GM08714 (cell line): ENCODE data around the gene EMSY.
"Not testable (repeated sequence)": the region's sequence is repeated elsewhere in the genome, so short reads cannot be mapped to it uniquely, and the experiment has no call there.

Experiments used
- H3K4me3 ChIP-seq: fragments of 200-500 bp; sonication (Bioruptor generic); 2 replicates; pipeline ENCODE4 v1.5.1; 2014; ENCODE audit warnings: mild to moderate bottlenecking, low read length, inconsistent platforms
- ZNF274 ChIP-seq: IDR thresholded peaks from 2 replicates; pipeline ENCODE4 v1.6.1; 2012; ENCODE audit warnings: mild to moderate bottlenecking, low read depth, low read length

Gene EMSY

DNA sequence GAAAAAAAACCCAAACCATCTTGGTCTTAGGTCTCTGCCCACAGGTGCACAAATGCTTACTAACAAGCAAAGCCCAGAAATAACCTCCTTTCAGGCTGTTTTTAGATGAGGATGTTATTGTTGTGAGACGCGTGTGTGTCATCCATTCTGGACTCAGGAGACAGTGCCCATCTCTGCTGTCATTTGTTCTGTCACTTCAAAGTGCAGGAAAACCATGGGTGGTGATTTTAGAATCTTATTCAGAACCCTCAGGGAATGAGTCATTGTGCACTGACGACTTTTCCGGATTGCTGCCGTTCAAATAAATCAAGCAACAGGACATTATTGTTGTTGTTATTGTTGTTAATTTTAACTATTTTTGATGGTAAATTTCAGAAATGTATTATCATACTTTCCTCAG is 115.4 kb downstream of the EMSY start:
- TF ChIP-seq ZNF274, result no peak
- H3K4me3 ChIP-seq, result no peak overlapping the region

DNA sequence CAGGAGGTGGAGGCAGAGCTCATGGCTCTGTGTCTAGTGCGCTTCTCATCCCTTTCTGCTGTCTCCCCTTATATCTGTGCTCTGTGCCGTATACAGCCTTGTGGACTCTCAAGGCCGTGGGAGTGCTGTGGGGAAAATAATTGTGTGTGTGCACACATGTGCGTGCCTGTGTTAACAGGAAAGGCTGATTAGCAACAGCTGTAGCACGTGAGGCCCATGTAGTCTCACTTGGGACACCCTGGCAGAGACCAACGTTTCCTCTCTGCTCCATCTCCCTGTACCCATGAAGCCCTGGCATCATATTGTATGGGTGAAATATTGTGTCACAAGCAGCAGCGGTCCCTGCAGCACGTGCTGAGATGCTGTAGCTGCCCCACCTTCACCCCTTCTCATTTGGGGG is 116.4 kb downstream of the EMSY start:
- H3K4me3 ChIP-seq, result no peak overlapping the region
- no peak for TF ChIP-seq ZNF274

DNA sequence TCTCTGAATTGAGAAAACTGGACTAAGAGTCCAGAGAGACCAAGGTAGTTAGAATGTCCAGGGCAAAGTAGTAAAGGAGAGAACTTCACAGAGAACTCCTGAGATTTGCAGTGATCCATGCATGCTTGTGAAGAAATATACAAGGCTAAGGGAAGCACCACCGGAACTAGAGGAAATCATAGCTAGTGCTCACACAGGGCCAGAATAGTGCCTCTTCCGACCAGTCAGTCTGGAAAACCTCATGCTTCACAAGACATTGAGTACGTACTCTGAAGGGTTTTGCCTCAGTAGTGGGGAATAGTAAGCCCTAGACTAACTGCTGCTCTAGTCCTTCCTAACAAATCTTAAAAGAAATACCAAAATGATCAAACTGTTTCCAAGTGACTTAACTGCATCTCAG is 117.7 kb downstream of the EMSY start:
- H3K4me3 ChIP-seq, result no peak overlapping the region
- no peak for TF ChIP-seq ZNF274

DNA sequence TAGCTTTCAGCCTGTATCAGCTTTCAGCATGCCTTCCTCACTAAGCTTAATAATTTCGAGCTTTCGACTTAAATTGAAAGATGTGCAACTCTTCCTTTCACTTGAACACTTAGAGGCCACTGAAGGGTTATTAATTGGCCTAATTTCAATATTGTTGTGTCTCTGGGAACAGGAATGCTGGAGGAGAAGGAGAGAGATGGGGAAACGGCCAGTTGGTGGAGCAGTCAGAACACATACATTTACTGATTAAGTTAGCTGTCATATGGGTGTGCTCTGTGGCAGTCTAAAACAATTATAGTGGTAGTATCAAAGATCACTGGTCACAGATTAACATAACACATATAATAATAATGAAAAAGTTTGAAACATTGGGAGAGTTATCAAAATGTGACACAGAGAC is 119.5 kb downstream of the EMSY start:
- TF ChIP-seq ZNF274, result no peak

DNA sequence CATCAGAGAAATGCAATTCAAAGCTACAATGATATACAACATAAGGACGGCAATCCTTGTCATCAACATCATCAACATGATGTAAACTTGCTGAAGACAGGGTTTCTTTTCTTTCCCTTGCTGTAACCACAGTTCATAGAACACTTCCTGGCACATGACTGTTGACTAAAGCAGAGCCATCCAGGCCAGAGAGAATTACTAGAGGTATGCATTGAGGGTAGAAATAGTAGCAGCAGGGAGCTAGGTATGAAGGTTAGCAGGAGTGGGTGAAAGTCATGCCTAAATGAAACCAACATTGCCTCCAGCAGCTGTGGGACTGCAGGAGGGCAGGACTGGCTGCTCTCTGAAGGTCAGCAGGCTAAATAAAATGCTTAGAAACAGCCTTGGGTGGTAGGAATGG is 122.0 kb downstream of the EMSY start:
- no peak overlapping the region for H3K4me3 ChIP-seq
- TF ChIP-seq ZNF274, result no peak

More for the DNA sequence above, 119.5 kb downstream of the EMSY start:
- H3K4me3 ChIP-seq, result no peak overlapping the region

DNA sequence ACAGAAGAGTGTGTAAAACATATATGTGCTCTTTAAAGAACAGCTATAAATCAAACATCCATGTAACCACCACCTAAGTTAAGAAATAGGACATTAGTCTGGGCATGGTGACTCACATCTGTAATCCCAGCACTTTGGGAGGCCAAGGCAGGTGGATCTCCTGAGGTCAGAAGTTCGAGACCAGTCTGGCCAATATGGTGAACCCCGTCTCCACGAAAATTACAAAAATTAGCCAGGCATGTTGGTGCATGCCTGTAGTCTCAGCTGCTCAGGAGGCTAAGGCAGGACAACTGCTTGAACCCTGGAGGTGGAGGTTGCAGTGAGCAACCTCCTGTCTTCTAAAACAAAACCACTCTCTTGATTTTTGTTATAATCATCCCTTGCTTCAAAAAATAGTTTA is 122.4 kb downstream of the EMSY start:
- TF ChIP-seq ZNF274, result no peak
- H3K4me3 ChIP-seq, result no peak overlapping the region

DNA sequence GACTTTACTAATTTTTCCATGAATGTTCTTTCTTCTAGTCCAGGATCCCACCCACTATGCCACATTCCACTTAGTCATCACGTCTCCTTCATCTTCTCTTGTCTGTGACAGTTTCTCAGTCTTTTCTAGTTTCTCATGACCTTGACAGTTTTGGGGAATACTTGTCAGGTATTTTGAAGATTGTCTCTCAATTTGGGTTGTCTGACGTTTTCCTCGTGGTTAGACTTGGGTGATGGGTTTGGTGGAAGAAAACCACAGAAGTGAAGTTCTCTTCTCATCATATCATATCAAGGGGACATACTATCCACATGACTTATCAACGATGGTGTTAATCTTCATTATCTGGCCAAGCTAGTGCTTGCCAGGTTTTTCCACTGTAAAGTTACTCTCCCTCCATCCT is 123.3 kb downstream of the EMSY start:
- TF ChIP-seq ZNF274, result no peak
- no peak overlapping the region for H3K4me3 ChIP-seq

DNA sequence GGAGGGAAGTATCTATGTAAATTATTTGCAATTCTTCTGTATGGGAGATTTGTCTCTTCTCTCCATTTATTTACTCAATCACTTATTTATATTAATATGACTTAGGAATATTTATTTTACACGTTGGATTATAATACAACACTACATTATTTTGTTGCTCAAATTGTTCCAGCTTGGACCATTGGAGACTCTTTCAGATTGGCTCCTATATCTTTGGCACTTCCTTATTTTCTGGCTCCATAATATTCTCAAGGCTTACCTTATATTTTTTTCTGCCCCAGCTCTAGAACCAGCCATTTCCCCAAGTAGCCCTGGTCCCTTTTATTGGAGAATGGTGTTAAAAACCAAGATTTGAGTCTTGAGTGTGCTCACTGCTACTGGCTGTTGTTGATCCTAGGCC is 123.8 kb downstream of the EMSY start:
- no peak for TF ChIP-seq ZNF274

DNA sequence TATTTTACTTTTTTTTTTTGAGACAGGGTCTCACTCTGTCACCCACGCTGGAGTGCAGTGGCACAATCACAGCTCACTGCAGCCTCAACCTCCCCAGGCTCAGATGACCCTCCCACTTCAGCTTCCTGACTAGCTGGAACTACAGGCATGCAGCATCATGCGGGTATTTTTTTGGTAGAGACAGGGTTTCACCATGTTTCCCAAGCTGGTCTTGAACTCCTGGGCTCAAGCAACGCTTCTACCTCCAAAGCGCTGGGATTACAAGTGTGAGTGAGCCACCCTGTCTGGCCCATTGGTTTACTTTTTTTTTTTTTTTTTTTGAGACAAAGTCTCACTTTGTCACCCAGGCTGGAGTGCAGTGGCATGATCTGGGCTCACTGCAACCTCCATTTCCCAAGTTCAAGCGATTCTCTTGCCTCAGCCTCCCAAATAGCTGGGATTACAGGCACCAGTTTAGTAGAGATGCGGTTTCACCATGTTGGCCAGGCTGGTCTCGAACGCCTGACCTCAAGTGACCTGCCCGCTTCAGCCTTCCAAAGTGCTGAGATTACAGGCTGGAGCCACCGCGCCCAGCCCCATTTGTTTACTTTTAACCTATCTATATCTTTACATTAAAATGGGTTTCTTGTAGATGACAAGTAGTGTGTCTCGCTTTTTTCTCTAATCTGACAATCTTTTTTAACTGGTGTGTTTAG is 127.5 kb downstream of the EMSY start:
- H3K4me3 ChIP-seq, result not testable (repeated sequence)

More for the DNA sequence above, 123.8 kb downstream of the EMSY start:
- no peak overlapping the region for H3K4me3 ChIP-seq

DNA sequence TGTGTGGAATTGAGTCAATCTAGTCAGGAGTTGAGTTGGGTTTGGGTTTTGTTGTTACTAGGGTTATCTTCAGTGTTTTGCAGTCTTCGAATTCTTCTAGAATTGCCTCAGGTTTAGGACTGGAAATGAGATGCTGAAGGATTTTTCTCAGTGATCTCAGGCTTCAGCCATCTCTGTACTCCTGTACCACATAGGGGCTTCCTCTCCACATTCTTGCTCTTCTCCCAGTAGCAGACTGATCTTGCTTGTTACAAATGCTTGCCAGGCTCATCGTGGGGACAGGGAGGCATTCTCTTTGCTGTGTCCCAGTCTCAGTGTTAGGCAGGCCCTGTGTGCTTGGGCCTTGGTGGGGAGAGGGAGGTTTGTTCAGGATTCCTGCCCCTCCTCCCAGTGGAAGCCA is 129.6 kb downstream of the EMSY start:
- no peak overlapping the region for H3K4me3 ChIP-seq
- no peak for TF ChIP-seq ZNF274

DNA sequence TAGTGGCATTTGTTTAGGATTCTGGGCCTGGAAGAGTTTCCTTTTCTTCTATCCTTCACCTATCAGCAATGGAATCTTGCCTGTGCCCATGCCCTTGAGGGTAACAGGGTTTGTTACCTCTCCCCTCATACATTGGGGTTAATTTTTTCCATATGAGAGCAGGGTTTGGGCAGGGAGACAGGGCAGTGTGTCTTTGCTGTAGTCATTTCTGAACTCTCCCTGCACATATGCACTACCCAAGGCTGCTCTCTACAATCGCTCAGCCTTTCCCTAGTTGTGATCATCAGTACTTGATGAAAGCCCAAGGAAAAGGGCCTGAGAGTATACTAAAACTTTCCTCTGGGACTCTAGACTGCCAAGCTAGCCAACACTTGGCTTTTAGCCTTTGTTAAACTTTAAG is 130.1 kb downstream of the EMSY start:
- H3K4me3 ChIP-seq, result no peak overlapping the region
- no peak for TF ChIP-seq ZNF274

DNA sequence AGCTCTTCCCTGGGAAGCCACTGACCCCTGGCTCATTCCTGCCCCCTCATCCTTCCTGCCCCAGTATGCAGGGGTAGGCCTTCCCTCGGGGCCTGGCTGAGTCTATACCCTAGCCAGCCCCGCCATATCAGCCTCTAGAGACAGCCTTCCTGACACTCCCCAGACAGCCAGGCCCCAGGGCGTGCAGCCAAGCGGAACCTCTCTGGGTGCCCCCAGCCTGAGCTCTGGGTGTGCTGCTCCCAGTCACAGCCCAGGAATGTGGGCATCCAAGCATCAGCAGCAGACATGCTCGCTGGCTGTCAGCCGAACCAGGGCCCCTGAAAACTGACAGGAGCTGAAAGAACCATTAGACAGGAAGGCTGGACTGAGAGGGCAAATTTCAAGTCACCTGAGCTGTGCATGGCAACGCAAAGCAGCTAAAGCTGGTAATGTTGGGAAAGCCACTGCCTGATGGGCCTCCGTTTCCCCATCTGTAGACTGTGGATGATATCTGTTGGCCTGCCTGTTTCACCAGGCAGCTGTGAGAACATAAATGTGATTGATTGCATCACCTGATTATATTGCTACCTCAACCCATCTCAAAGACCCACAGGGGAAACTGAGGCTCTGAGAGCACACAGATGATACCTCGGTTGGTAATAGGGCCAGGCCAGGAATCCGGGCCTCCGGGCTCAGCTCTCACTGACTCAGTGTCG is 132.6 kb downstream of the EMSY start:
- no peak for TF ChIP-seq ZNF274
- H3K4me3 ChIP-seq, result no peak overlapping the region

DNA sequence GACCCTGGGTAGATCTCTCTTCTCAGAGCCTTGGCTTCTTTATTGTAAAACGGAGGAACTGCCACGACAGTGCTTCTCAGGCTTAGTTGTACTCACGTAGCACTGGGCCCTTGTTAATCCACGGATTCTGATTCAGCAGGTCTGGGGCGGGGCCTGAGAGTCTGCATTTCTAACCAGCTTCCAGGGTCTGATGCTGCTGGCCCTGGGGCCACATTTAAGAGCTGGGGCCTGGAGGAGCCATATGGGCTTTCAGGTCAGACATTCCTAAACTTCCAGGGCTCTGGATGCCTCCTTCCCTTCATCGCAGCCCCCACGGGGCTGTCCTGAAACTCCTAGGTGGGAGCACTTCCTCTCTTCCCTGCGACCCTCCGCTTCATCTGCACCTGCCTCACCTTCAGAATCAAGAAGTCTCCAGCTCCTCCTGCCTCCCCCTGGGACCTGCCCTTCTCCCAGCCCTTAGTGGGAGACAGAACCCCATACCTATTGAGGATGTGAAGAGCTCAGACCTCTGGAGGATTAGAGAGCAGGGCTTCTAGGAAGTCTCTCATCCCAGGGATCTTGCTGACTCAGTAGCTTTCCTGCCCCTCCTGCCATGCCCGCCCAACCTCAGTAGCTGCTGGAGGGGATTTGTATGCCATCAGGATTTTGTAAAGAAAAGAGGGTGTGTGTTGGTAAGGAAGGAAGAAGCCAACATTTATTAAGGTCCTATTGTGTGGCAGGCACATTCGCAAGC is 133.3 kb downstream of the EMSY start:
- TF ChIP-seq ZNF274, result no peak
- no peak overlapping the region for H3K4me3 ChIP-seq

DNA sequence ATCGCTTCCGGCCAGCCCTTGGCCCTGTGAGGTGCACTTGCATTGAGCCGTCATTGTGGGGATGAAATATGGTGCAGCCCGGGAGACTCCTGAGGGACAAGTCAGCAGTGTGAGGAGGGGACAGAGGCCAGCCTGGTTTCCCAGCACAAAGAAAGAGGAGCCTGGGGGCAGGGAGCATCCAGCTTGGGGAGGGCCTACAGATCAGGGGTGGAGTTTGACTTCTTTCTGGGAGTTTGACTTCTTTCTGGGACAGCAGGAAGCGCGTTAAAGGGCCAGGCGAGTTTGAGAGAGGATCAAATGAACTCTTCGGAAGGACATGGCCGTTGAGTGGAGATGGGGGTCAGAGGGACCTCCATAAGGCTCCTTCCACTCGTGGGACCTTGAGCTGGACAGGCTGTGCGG is 133.8 kb downstream of the EMSY start:
- H3K4me3 ChIP-seq, result no peak overlapping the region
- no peak for TF ChIP-seq ZNF274
